ENCODE data around the gene ZNF609.

Gene ZNF609

DNA sequence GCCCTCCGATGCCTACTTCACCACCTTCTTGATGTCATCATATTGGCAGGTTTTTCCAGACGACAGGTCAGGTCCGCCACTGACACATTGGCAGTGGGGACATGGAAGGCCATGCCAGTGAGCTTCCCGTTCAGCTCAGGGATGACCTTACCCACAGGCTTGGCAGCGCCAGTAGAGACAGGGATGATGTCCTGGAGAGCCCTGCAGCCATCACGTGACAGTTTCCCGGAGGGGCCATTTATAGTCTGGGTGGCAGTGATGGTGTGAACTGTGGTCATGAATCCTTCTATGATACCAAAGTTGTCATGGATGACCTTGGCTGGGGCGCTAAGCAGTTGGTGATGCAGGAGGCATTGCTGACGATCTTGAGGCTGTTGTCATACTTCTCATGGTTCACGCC lies 68.5 kb downstream of the ZNF609 start:
- no peak overlapping the region for H3K9ac ChIP-seq (ENCODE audit: low read length)
- H3K27me3 ChIP-seq (ENCODE audit: control insufficient read depth in 1 of 2, insufficient read depth in 2 of 2, low read length in 2 of 2), result no peaks in the 10 kb centered on the region
- H3K27ac ChIP-seq (ENCODE audit: low read depth, low read length), result no peak overlapping the region
- H3K36me3 ChIP-seq (ENCODE audit: insufficient read depth, low read length), result no peaks in the 10 kb centered on the region
- H3K4me3 ChIP-seq (ENCODE audit: low read depth in 1 of 2, low read length in 2 of 2), result no peak overlapping the region
- H3K4me1 ChIP-seq (ENCODE audit: insufficient read depth, low read length), result peaks cover 13% of the 10 kb centered on the region
- H3K9me3 ChIP-seq (ENCODE audit: low read length), result no peaks in the 10 kb centered on the region

DNA sequence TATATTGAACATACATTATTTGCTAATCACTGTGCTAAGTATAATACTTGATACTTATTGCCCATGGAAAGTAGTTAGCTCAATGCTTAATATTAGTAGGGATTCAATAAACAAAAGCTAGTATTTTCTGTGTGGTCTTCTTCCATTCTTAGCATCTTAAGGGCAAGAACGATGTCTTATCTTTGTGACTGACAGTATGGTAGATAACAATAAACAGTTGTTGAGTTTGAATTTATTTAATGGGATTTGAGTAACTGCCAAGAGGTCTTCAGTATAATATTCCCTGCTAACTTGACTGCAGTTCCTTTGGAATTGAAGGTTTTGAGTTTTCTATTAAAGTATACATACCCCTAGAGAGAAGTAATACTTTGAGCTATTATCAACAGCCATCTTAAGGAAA lies 70.1 kb downstream of the ZNF609 start:
- no peaks in the 10 kb centered on the region for H3K9me3 ChIP-seq (ENCODE audit: low read length)
- H3K9ac ChIP-seq (ENCODE audit: low read length), result no peak overlapping the region
- H3K27ac ChIP-seq (ENCODE audit: low read depth, low read length), result no peak overlapping the region
- H3K36me3 ChIP-seq (ENCODE audit: insufficient read depth, low read length), result no peaks in the 10 kb centered on the region
- no peaks in the 10 kb centered on the region for H3K27me3 ChIP-seq (ENCODE audit: control insufficient read depth in 1 of 2, insufficient read depth in 2 of 2, low read length in 2 of 2)
- peaks cover 13% of the 10 kb centered on the region for H3K4me1 ChIP-seq (ENCODE audit: insufficient read depth, low read length)
- no peak overlapping the region for H3K4me3 ChIP-seq (ENCODE audit: low read depth in 1 of 2, low read length in 2 of 2)

DNA sequence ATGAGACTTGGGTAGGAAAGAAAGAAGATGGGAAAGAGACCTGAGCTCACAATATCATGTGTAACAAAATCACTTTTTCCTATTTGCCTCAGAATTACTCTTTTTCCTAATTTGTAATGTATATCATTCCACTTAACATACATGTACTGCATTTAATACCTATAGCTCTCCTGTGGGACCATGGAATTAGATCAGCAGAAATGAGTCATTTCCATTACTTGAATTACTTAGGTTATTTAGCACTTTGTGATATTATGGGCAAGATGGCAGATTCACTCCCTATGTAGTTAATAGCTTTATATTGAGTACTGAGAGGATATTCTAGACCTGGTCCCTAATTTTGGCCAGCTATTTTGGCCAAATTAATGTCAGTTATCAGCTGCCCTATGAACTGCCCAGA lies 70.5 kb downstream of the ZNF609 start:
- Histone ChIP-seq H3K4me1 (ENCODE audit: insufficient read depth, low read length) (peaks cover 13% of the 10 kb centered on the region), H3K27ac (ENCODE audit: low read depth, low read length) (no peak overlapping the region), H3K36me3 (ENCODE audit: insufficient read depth, low read length) (no peaks in the 10 kb centered on the region), H3K9me3 (ENCODE audit: low read length) (no peaks in the 10 kb centered on the region), H3K27me3 (ENCODE audit: control insufficient read depth in 1 of 2, insufficient read depth in 2 of 2, low read length in 2 of 2) (no peaks in the 10 kb centered on the region), H3K4me3 (ENCODE audit: low read depth in 1 of 2, low read length in 2 of 2) (no peak overlapping the region), H3K9ac (ENCODE audit: low read length) (no peak overlapping the region)

DNA sequence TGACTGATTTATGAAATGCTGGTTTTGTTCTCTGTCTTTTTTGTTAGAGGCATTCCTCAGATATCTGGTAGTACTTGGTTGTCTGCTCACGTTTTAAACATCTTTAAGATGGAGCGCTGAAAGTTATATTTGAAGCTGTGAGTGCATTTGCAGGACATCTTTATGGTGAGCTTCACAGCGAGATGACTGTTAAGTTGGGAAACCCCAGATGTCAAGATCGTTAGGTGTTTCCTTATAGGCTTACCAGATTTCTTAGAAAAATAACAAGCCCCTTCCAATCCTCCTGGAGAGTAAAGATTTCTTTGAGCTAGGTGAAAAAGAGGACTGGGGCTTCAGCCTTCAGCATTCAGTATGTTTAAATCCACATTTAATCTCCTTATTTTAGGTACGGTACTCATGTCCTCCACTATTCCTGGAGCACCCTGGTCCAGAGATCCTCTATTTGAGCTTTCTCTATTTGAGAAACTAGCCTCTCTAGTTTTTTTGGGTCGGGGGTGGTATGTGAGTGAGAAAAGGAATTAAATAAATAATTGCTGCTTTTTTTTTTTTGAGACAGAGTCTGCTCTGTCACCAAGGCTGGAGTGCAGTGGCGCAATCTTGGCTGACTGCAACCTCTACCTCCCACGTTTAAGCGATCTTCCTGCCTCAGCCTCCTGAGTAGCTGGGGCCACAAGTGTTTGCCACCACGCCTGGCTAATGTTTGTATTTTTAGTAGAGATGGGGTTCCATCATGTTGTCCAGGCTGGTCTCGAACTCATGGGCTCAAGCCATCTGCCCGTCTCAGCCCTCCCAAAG lies 72.3 kb downstream of the ZNF609 start:
- Histone ChIP-seq H3K27ac (ENCODE audit: low read depth, low read length) (no peak overlapping the region), H3K27me3 (ENCODE audit: control insufficient read depth in 1 of 2, insufficient read depth in 2 of 2, low read length in 2 of 2) (no peaks in the 10 kb centered on the region), H3K36me3 (ENCODE audit: insufficient read depth, low read length) (no peaks in the 10 kb centered on the region), H3K9ac (ENCODE audit: low read length) (no peak overlapping the region), H3K4me3 (ENCODE audit: low read depth in 1 of 2, low read length in 2 of 2) (no peak overlapping the region), H3K4me1 (ENCODE audit: insufficient read depth, low read length) (peaks cover 5% of the 10 kb centered on the region), H3K9me3 (ENCODE audit: low read length) (no peaks in the 10 kb centered on the region)

DNA sequence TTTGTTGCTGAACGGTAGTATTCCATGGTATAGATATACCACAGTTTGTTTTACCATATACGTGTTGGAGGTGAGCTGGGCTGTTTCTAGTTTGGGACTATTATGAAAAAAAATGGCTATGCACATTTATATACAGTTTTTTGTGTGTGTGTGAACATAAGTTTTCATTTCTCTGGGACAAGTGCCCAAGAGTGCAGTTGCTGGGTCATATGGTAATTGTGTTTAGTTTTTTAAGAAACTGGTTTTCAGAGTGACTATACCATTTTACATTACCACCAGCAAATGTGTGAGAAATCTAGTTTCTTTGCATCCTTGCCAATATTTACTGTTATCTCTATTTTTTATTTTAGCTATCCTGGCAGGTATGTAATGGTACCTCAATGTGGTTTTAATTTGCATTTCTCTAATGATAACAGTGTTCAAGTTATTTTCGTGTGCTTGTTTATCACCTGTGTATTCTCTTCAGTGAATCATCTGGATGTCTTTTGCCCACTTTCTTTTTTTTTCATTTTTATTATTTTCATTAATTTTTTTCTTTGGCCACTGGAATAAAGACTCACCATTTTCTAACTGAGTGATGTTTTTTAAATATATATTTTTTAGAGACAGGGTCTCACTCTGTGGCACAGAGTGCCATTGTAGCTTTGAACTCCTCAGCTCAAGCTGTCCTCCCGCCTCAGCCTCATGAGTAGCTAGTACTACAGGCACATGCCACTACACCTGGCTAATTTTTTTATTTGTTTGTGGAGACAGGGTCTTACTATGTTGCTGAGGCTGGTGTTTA lies 75.3 kb downstream of the ZNF609 start:
- H3K36me3 ChIP-seq (ENCODE audit: insufficient read depth, low read length), result no peaks in the 10 kb centered on the region
- no peak overlapping the region for H3K27ac ChIP-seq (ENCODE audit: low read depth, low read length)
- no peak overlapping the region for H3K9ac ChIP-seq (ENCODE audit: low read length)
- H3K4me1 ChIP-seq (ENCODE audit: insufficient read depth, low read length), result peaks cover 5% of the 10 kb centered on the region
- H3K9me3 ChIP-seq (ENCODE audit: low read length), result no peaks in the 10 kb centered on the region
- no peak overlapping the region for H3K4me3 ChIP-seq (ENCODE audit: low read depth in 1 of 2, low read length in 2 of 2)
- no peaks in the 10 kb centered on the region for H3K27me3 ChIP-seq (ENCODE audit: control insufficient read depth in 1 of 2, insufficient read depth in 2 of 2, low read length in 2 of 2)

DNA sequence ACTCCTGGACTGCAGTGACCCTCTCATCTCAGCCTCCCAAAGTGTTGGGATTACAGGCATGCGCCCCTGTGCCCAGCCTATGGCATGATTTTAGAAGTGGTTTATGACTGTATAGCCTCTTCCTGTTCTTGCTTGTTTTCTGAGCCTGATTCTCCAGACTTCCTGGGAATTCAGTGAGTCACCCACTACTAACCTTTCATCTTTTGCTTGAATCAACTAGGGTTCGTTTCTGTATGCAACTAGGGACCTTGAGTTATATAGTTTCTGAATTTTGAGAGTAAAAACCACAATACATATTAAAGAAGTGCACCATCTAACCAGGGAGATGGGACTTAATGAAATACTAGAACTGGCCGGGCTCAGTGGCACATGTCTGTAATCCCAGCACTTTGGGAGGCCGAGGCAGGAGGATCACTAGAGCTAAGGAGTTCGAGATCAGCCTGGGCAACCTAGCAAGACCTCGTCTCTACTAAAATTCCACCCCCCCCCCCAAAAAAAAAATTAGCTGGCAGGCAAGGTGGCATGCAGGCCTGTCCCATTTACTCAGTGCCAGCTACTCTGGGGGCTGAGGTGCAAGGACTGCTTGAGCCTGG lies 76.0 kb downstream of the ZNF609 start:
- no peaks in the 10 kb centered on the region for H3K9me3 ChIP-seq (ENCODE audit: low read length)
- H3K4me3 ChIP-seq (ENCODE audit: low read depth in 1 of 2, low read length in 2 of 2), result no peak overlapping the region
- H3K4me1 ChIP-seq (ENCODE audit: insufficient read depth, low read length), result peaks cover 5% of the 10 kb centered on the region
- H3K27me3 ChIP-seq (ENCODE audit: control insufficient read depth in 1 of 2, insufficient read depth in 2 of 2, low read length in 2 of 2), result no peaks in the 10 kb centered on the region
- no peak overlapping the region for H3K9ac ChIP-seq (ENCODE audit: low read length)
- H3K27ac ChIP-seq (ENCODE audit: low read depth, low read length), result no peak overlapping the region
- no peaks in the 10 kb centered on the region for H3K36me3 ChIP-seq (ENCODE audit: insufficient read depth, low read length)

DNA sequence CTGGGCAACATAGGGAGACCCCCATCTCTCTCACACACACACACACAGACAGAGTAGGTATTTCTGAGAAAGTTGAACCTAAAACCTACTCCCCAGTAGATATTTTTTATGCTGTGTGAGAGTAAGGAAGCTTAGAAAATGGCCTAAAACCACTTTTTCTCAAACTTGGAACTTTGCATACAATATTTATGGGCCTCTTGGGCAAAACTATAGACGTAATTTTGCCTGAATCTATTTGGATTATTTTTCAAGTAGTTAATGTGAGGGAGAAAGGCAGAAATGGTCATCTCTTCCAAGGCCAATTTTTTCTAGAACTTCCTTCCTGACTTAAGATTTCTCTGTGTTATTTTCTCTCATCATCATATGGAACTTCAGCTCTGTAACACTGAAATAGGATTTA lies 81.7 kb downstream of the ZNF609 start:
- H3K9ac ChIP-seq (ENCODE audit: low read length), result no peak overlapping the region
- H3K27me3 ChIP-seq (ENCODE audit: control insufficient read depth in 1 of 2, insufficient read depth in 2 of 2, low read length in 2 of 2), result no peaks in the 10 kb centered on the region
- H3K9me3 ChIP-seq (ENCODE audit: low read length), result no peaks in the 10 kb centered on the region
- peaks cover 6% of the 10 kb centered on the region for H3K4me1 ChIP-seq (ENCODE audit: insufficient read depth, low read length)
- H3K4me3 ChIP-seq (ENCODE audit: low read depth in 1 of 2, low read length in 2 of 2), result no peak overlapping the region
- no peak overlapping the region for H3K27ac ChIP-seq (ENCODE audit: low read depth, low read length)
- no peaks in the 10 kb centered on the region for H3K36me3 ChIP-seq (ENCODE audit: insufficient read depth, low read length)

DNA sequence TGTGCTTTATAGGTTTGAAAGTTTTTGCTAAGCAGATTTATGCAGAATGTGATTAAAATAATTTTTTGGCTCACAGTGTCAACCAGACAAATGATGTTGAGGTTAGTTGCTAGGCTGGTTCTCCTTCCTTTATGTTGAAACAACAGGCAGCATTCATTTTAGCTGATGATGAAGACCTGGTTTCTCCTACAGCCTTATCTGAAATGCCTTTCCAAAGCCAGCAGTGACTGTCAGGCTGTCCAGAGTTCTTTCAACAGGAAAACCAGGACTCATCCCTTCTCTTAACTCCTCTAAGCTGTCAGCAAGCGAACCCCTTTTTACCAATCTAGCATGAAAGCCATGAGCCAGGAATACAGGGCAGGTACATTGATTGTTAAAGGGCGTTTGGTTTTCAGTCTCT lies 84.1 kb downstream of the ZNF609 start:
- Histone ChIP-seq H3K27ac (ENCODE audit: low read depth, low read length) (no peak overlapping the region), H3K9me3 (ENCODE audit: low read length) (no peaks in the 10 kb centered on the region), H3K36me3 (ENCODE audit: insufficient read depth, low read length) (no peaks in the 10 kb centered on the region), H3K4me1 (ENCODE audit: insufficient read depth, low read length) (peaks cover 10% of the 10 kb centered on the region), H3K9ac (ENCODE audit: low read length) (no peak overlapping the region), H3K27me3 (ENCODE audit: control insufficient read depth in 1 of 2, insufficient read depth in 2 of 2, low read length in 2 of 2) (no peaks in the 10 kb centered on the region), H3K4me3 (ENCODE audit: low read depth in 1 of 2, low read length in 2 of 2) (no peak overlapping the region)

DNA sequence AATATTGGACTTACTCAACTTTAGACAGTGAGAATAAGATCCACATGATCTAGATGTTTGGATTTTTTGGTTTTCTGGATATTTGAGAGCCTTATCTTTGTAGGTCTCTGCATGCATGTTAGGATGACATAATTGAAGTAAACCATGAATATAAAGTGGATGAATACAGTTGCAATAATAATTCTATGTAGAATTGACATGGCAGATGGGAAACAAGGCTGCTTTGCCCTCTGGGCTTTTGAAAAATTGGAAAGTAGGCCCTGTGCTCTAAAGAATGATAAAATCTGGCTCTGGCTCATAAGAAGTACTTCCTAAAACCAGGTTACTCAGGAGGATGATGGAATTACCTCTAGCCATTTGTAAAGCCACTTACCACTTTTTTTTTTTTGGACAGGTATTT lies 86.9 kb downstream of the ZNF609 start:
- Histone ChIP-seq H3K9ac (ENCODE audit: low read length) (no peak overlapping the region), H3K27me3 (ENCODE audit: control insufficient read depth in 1 of 2, insufficient read depth in 2 of 2, low read length in 2 of 2) (no peaks in the 10 kb centered on the region), H3K4me1 (ENCODE audit: insufficient read depth, low read length) (peaks cover 10% of the 10 kb centered on the region)

DNA sequence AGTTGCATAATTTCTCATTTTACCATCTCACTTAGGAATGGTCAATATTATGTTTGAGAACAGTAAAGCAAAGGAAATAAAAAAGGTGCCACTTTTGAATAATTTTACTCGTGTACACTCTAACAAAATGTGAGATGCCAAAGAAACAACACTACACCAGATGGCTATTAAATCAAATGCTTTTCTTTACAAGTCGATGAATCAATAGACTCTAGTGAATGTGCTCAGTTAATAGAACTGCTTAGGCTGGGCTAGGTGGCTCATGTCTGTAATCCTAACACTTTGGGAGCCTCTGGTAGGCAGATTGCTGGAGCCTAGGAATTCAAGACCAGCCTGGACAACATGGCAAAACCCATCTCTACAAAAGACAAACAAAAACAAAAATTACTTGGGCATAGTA lies 87.9 kb downstream of the ZNF609 start:
- no peak overlapping the region for H3K27ac ChIP-seq (ENCODE audit: low read depth, low read length)
- no peak overlapping the region for H3K4me3 ChIP-seq (ENCODE audit: low read depth in 1 of 2, low read length in 2 of 2)
- no peak overlapping the region for H3K9ac ChIP-seq (ENCODE audit: low read length)
- no peaks in the 10 kb centered on the region for H3K9me3 ChIP-seq (ENCODE audit: low read length)
- H3K4me1 ChIP-seq (ENCODE audit: insufficient read depth, low read length), result peaks cover 16% of the 10 kb centered on the region
- no peaks in the 10 kb centered on the region for H3K36me3 ChIP-seq (ENCODE audit: insufficient read depth, low read length)
- H3K27me3 ChIP-seq (ENCODE audit: control insufficient read depth in 1 of 2, insufficient read depth in 2 of 2, low read length in 2 of 2), result no peaks in the 10 kb centered on the region

More for the DNA sequence above, 86.9 kb downstream of the ZNF609 start:
- Histone ChIP-seq H3K36me3 (ENCODE audit: insufficient read depth, low read length) (no peaks in the 10 kb centered on the region), H3K9me3 (ENCODE audit: low read length) (no peaks in the 10 kb centered on the region), H3K27ac (ENCODE audit: low read depth, low read length) (no peak overlapping the region), H3K4me3 (ENCODE audit: low read depth in 1 of 2, low read length in 2 of 2) (no peak overlapping the region)

DNA sequence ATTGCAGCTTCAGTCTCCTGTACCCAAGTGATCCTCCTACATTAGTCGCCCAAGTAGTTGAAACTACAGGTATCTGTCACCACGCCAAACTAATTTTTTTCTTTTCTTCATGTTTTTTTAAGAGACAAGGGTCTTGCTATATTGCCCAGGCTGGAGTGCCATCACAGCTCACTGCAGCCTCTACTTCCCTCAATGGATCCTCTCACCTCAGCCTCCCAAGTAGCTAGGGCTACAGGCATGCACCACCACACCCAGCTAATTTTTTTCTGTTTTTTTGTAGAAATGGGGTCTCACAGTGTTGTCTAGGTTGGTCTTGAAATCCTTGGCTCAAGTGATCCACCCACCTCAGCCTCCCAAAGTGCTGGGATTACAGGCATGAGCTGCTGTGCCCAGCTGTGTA lies 89.5 kb downstream of the ZNF609 start:
- Histone ChIP-seq H3K9ac (ENCODE audit: low read length) (no peak overlapping the region), H3K4me1 (ENCODE audit: insufficient read depth, low read length) (peaks cover 11% of the 10 kb centered on the region), H3K9me3 (ENCODE audit: low read length) (no peaks in the 10 kb centered on the region), H3K27me3 (ENCODE audit: control insufficient read depth in 1 of 2, insufficient read depth in 2 of 2, low read length in 2 of 2) (no peaks in the 10 kb centered on the region), H3K27ac (ENCODE audit: low read depth, low read length) (no peak overlapping the region), H3K4me3 (ENCODE audit: low read depth in 1 of 2, low read length in 2 of 2) (no peak overlapping the region), H3K36me3 (ENCODE audit: insufficient read depth, low read length) (no peaks in the 10 kb centered on the region)

Measured in muscle layer of colon (tissue), 2 donors.